GM13977 (cell line): ENCODE data around the gene KIAA1328.

ENCODE experiments used
- DNase-seq: peaks from one replicate; pipeline ENCODE4 v3.0.0; 2012; ENCODE audit warnings: low spot score
- in situ Hi-C: fragments of 300-500 bp; cut with MboI; formaldehyde crosslinking; loops from one replicate; pipeline ENCODE4 v1.12.0; 2022; ENCODE audit warnings: low sequenced_read_pairs, low pct_unique_long_range_greater_than_20kb, mixed read lengths, inconsistent platforms; ENCODE audit not compliant: unreplicated experiment
- TF ChIP-seq, protein P1 (sequence below): IDR thresholded peaks from 2 replicates; pipeline ENCODE4 v1.5.1; 2012; ENCODE audit warnings: mild to moderate bottlenecking, control low read depth; ENCODE audit not compliant: insufficient read depth; ENCODE audit errors: extremely low read depth, missing control alignments

KIAA1328 gene

DNA sequence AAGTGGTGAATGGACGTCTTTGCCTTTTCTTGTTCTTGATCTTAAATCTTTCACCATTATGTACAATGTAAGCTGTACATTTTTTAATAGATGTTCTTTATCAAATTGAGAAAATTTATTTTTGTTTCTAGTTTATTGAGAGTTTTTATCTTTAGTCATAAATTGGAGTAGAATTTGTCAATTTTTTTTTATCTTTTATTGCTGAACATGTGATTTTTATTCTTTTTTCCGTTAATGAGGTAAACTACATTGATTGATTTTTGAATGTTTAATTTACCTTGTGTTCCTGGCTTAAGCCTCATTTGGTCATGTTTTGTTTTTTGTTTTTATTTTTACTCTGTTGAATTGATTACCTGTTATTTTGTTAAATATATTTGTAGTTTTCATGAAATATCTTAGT is 19.7 kb downstream of the KIAA1328 start:
- in situ Hi-C loops: no loop called here
- TF ChIP-seq, protein P1, sequence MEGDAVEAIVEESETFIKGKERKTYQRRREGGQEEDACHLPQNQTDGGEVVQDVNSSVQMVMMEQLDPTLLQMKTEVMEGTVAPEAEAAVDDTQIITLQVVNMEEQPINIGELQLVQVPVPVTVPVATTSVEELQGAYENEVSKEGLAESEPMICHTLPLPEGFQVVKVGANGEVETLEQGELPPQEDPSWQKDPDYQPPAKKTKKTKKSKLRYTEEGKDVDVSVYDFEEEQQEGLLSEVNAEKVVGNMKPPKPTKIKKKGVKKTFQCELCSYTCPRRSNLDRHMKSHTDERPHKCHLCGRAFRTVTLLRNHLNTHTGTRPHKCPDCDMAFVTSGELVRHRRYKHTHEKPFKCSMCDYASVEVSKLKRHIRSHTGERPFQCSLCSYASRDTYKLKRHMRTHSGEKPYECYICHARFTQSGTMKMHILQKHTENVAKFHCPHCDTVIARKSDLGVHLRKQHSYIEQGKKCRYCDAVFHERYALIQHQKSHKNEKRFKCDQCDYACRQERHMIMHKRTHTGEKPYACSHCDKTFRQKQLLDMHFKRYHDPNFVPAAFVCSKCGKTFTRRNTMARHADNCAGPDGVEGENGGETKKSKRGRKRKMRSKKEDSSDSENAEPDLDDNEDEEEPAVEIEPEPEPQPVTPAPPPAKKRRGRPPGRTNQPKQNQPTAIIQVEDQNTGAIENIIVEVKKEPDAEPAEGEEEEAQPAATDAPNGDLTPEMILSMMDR: no peak
- no peak for DNase-seq

DNA sequence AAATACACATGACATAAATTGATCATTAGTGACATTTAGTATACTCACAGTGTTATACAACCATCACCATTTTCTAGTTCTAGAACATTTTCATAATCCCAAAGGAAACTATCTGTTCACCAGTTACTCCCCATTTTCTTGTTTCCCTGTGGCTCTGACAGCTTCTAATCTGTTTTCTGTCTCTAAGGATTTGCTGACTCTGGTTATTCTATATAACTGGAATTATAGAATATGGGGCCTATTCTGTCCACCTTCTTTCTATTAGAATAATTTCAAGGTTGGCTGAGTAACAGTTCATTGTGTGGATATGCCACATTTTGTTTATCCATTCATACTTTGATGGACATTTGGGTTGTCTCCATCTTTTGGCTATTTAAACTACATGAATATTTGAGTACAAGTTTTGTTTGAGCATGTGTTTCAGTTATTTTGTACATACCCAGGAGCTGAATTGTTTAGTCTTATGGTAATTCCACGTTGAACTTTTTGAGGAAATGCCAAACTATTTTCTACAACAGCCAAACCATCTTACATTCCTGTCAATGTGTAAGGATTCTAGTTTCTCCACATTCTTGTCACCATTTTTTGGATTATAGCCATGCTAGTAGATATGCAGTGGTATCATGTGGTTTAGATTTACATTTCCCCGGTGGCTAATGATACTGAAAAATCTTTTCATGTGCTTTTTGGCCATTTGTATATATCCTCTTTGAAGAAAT is 20.5 kb downstream of the KIAA1328 start:
- in situ Hi-C loops: no loop called here
- TF ChIP-seq, protein P1: no peak

DNA sequence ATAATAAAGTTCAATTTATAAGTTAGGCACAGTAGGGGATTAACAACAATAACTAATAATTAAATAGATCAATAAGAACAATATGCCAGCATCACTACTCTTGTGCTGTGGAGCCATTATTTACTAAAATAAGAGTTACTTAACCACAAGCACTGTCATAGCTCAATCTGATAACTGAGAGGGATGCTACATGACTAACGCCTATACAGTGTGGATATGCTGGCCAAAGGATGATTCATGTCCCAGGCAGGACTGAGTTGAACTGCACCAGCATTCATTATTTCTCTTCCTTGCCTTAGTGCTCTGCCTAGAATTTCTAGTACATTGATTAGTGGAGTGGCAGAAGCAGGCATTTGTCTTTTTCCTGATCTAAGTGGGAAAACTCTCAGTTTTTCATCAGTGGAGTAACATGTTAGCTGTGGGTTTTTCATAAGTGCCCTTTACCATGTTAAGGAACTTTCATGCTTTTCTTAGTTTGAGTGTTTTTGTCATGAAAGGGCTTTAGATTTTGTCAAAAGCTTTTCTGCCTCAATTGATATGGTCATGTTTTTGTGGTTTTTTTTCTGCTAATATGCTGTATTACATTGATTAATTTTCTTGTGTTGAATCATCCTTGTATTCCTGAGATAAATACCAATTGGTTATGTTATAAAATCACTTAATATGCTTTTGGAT is 21.7 kb downstream of the KIAA1328 start:
- TF ChIP-seq, protein P1: no peak
- in situ Hi-C loops: no loop called here
- no peak for DNase-seq

More for the DNA sequence above, 20.5 kb downstream of the KIAA1328 start:
- no peak for DNase-seq

DNA sequence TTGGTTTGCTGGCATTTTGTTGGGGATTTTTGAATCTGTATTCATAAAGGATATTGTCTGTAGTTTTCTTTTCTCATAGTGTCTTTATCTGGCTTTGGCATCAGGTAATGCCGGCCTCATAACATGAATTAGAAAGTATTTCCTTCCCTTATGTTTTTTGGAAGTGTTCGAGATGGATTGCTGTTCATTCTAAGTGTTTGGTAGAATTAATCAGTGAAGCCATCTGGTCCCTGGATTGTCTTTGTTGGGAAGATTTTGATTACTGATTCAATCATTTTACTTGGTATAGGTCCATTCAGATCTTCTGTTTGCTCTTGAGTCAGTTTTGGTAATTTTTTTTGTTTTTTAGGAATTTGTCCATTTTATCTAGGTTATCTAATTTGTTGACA is 22.3 kb downstream of the KIAA1328 start:
- DNase-seq: no peak
- in situ Hi-C loops: no loop called here
- TF ChIP-seq, protein P1: no peak

DNA sequence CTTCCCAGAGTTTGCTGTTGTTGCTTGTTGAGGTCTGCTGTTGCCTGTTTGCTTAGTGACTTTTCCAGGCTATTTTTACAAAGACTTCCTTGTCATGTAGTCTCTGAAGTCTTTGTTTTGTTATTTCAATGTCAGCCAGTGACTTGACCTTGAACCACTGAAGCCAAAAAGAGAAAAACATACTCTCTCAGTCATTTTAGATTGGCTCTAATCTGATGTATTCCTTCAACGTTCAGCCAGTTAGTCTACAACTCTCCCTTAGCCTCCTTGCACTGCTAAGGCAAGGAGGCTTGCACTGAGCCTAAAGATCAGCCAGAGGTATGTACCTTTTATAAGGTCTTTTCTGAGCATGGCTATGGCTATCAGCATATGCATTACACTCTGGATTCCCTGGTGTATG is 27.9 kb downstream of the KIAA1328 start:
- no peak for DNase-seq

DNA sequence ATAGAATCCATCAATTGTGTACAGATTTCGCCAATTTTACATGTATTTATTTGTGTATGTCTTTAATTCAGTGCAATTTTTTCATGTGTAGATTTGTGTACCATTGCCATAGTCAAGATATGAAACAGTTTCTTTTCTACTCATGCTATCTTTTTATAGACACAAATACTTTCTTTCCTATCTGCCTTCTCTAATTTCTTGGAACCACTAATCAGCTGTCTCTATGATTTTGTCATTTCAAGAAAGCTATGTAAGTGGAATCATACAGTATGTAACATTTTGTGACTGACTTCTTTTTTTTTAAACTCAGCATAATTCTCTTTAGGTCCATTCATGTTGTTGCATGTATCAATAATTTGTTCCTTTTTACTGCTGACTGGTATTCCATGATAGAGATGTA is 33.3 kb downstream of the KIAA1328 start:
- TF ChIP-seq, protein P1: no peak
- in situ Hi-C loops: no loop called here
- no peak for DNase-seq

More for the DNA sequence above, 27.9 kb downstream of the KIAA1328 start:
- in situ Hi-C loops: no loop called here
- TF ChIP-seq, protein P1: no peak
